ENCODE measurements around the gene C5. TPM values are rescaled to one million over a fixed set of nuclear protein-coding genes. Genes with fewer than 3 reads are reported as not detected.
A peak's percentile ranks its signal among the peaks of the same experiment; 100 is the strongest.

The C5 gene
- total and polyA plus RNA-seq, 5 donors from 2014 or later, result 0.31 to 1.5 (median 1.1) TPM; not detected in 1

- Mint-ChIP-seq H3K9me3 (no peaks in the 10 kb centered on the region), H3K27me3 (no peaks in the 10 kb centered on the region), H3K27ac (no peak overlapping the region), H3K36me3 (no peaks in the 10 kb centered on the region), H3K4me3 (no peak overlapping the region), H3K4me1 (peaks cover 0 to 7% (median 6%) of the 10 kb centered on the region in 4 donors)
- Histone ChIP-seq H3K36me3 (ENCODE audit: control insufficient read depth, insufficient read depth, low read length) (no peaks in the 10 kb centered on the region), H3K9me3 (ENCODE audit: control insufficient read depth in 2 of 2, low read length in 2 of 2) (no peaks in the 10 kb centered on the region), H3K4me1 (ENCODE audit: control insufficient read depth, insufficient read depth, low read length, poor library complexity, severe bottlenecking) (no peaks in the 10 kb centered on the region), H3K27me3 (ENCODE audit: control insufficient read depth, insufficient read depth, low read length) (no peaks in the 10 kb centered on the region), H3K27ac (ENCODE audit: insufficient read depth, low read length, poor library complexity, severe bottlenecking) (no peak overlapping the region), H3K4me3 (ENCODE audit: low read depth, low read length) (no peak overlapping the region)
- no peak for ATAC-seq (ENCODE audit: low read depth in 2 of 2)
- DNase-seq, result no peak
Observed at GRCh38 chr9:120948824-120949223, 101.3 kb downstream of the C5 start.

- Histone ChIP-seq H3K4me1 (ENCODE audit: control insufficient read depth, insufficient read depth, low read length, poor library complexity, severe bottlenecking) (no peaks in the 10 kb centered on the region), H3K4me3 (ENCODE audit: low read depth, low read length) (no peak overlapping the region), H3K27ac (ENCODE audit: insufficient read depth, low read length, poor library complexity, severe bottlenecking) (no peak overlapping the region), H3K36me3 (ENCODE audit: control insufficient read depth, insufficient read depth, low read length) (no peaks in the 10 kb centered on the region), H3K27me3 (ENCODE audit: control insufficient read depth, insufficient read depth, low read length) (no peaks in the 10 kb centered on the region), H3K9me3 (ENCODE audit: control insufficient read depth in 2 of 2, low read length in 2 of 2) (no peaks in the 10 kb centered on the region)
- Mint-ChIP-seq H3K27ac (no peak overlapping the region), H3K4me3 (no peak overlapping the region), H3K27me3 (no peaks in the 10 kb centered on the region), H3K4me1 (peaks cover 0 to 7% (median 6%) of the 10 kb centered on the region in 4 donors), H3K36me3 (no peaks in the 10 kb centered on the region), H3K9me3 (no peaks in the 10 kb centered on the region)
- DNase-seq (no peak), ATAC-seq (ENCODE audit: low read depth in 2 of 2) (no peak)
Observed at GRCh38 chr9:120947222-120947621, 102.9 kb downstream of the C5 start.

DNA sequence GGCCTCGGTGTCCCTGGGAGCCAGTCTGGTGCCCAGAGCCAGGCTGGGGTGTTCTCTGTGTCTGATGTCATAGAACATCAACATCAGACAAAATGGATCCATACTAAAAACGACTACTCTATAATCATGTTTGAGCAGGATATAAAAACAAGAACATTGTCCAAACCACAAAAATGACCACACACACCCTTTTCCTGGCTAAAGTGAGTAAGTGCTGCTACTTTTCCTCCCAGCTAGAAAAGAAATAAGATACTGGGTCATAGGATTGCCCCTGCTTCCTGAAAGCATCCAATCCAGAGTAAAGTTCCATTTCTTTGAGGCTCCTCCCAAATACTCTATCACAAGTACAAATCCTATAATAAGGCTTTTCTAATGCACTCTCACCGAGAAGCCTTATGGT, 103.8 kb downstream of the C5 start:
- Mint-ChIP-seq H3K9me3 (no peaks in the 10 kb centered on the region), H3K4me1 (peaks cover 0 to 6% (median 5%) of the 10 kb centered on the region in 4 donors), H3K4me3 (no peak overlapping the region), H3K36me3 (no peaks in the 10 kb centered on the region), H3K27ac (no peak overlapping the region), H3K27me3 (no peaks in the 10 kb centered on the region)
- Histone ChIP-seq H3K4me3 (ENCODE audit: low read depth, low read length) (no peak overlapping the region), H3K27ac (ENCODE audit: insufficient read depth, low read length, poor library complexity, severe bottlenecking) (no peak overlapping the region), H3K4me1 (ENCODE audit: control insufficient read depth, insufficient read depth, low read length, poor library complexity, severe bottlenecking) (no peaks in the 10 kb centered on the region), H3K9me3 (ENCODE audit: control insufficient read depth in 2 of 2, low read length in 2 of 2) (no peaks in the 10 kb centered on the region), H3K27me3 (ENCODE audit: control insufficient read depth, insufficient read depth, low read length) (no peaks in the 10 kb centered on the region), H3K36me3 (ENCODE audit: control insufficient read depth, insufficient read depth, low read length) (no peaks in the 10 kb centered on the region)
- DNase-seq (no peak), ATAC-seq (ENCODE audit: low read depth in 2 of 2) (no peak)

- ATAC-seq (ENCODE audit: low read depth in 2 of 2) (no peak), DNase-seq (no peak)
- peak overlapping the region in 1 of 3 donors; percentile 15 for H3K27ac Mint-ChIP-seq
- Histone ChIP-seq H3K4me3 (ENCODE audit: low read depth, low read length) (no peak overlapping the region), H3K27me3 (ENCODE audit: control insufficient read depth, insufficient read depth, low read length) (no peaks in the 10 kb centered on the region), H3K9me3 (ENCODE audit: control insufficient read depth in 2 of 2, low read length in 2 of 2) (no peaks in the 10 kb centered on the region), H3K4me1 (ENCODE audit: control insufficient read depth, insufficient read depth, low read length, poor library complexity, severe bottlenecking) (no peaks in the 10 kb centered on the region), H3K27ac (ENCODE audit: insufficient read depth, low read length, poor library complexity, severe bottlenecking) (no peak overlapping the region), H3K36me3 (ENCODE audit: control insufficient read depth, insufficient read depth, low read length) (no peaks in the 10 kb centered on the region)
- no peaks in the 10 kb centered on the region for H3K9me3 Mint-ChIP-seq
- H3K36me3 Mint-ChIP-seq, result no peaks in the 10 kb centered on the region
- H3K4me3 Mint-ChIP-seq, result no peak overlapping the region
- peaks cover 0 to 4% (median 0%) of the 10 kb centered on the region in 4 donors for H3K4me1 Mint-ChIP-seq
- no peaks in the 10 kb centered on the region for H3K27me3 Mint-ChIP-seq
Observed at GRCh38 chr9:120944948-120945347, 105.1 kb downstream of the C5 start.

GRCh38 chr9:120944434-120944843, 105.6 kb downstream of the C5 start:
- no peaks in the 10 kb centered on the region for H3K4me1 ChIP-seq (ENCODE audit: control insufficient read depth, insufficient read depth, low read length, poor library complexity, severe bottlenecking)
- peak; percentile 31 to 52 for ATAC-seq (ENCODE audit: low read depth in 2 of 2)
- H3K27ac Mint-ChIP-seq, result peak overlapping the region in 1 of 3 donors; percentile 17
- H3K27me3 ChIP-seq (ENCODE audit: control insufficient read depth, insufficient read depth, low read length), result no peaks in the 10 kb centered on the region
- H3K27me3 Mint-ChIP-seq, result no peaks in the 10 kb centered on the region
- no peak for DNase-seq
- no peak overlapping the region for H3K4me3 Mint-ChIP-seq
- no peak overlapping the region for H3K27ac ChIP-seq (ENCODE audit: insufficient read depth, low read length, poor library complexity, severe bottlenecking)
- peaks cover 0 to 4% (median 0%) of the 10 kb centered on the region in 4 donors for H3K4me1 Mint-ChIP-seq
- H3K36me3 Mint-ChIP-seq, result no peaks in the 10 kb centered on the region
- no peaks in the 10 kb centered on the region for H3K9me3 ChIP-seq (ENCODE audit: control insufficient read depth in 2 of 2, low read length in 2 of 2)
- H3K4me3 ChIP-seq (ENCODE audit: low read depth, low read length), result no peak overlapping the region
- H3K9me3 Mint-ChIP-seq, result no peaks in the 10 kb centered on the region
- no peaks in the 10 kb centered on the region for H3K36me3 ChIP-seq (ENCODE audit: control insufficient read depth, insufficient read depth, low read length)

DNA sequence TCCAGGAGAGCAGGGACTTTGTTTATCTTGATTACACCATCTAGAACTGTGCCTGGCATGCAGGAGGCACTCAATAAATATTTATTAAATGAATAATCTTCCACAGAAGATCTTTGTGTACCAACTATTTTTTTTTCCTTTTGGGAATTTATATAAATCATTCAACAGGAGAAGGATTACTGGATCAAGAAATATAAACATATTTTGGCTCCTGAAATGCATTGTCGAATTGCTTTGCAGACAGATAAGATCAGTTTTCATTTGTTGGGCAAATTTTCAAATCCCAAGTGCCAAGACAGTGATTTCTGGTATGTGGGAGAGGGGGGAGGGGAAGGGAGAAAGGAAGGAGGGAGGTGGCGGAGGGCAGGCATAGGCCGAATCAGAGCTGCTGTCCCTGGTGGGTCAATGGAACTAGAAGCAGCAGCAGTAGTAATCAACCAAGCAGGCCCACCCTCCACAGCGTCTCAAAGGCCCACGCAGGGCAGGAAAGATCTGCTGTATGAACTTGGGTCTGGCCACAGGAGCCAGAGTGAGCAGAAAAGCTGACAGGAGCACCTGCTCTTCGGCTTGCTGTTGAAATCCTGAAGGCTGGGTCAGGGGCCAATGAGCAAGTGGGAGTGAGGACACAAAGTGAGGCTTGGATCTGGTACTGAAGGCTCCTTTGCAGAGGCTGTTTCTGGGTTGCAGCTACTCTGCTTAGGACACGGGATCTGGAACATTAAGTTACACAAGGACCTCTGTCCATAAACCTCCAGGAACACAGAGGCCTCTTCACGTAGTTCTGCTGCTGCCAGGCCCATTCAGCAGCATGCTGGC, 107.7 kb downstream of the C5 start:
- Mint-ChIP-seq H3K27me3 (no peaks in the 10 kb centered on the region), H3K27ac (no peak overlapping the region), H3K4me1 (peaks cover 0 to 7% (median 1%) of the 10 kb centered on the region in 4 donors), H3K36me3 (no peaks in the 10 kb centered on the region), H3K4me3 (no peak overlapping the region), H3K9me3 (no peaks in the 10 kb centered on the region)
- no peaks in the 10 kb centered on the region for H3K27me3 ChIP-seq (ENCODE audit: control insufficient read depth, insufficient read depth, low read length)
- no peaks in the 10 kb centered on the region for H3K9me3 ChIP-seq (ENCODE audit: control insufficient read depth in 2 of 2, low read length in 2 of 2)
- ATAC-seq (ENCODE audit: low read depth in 2 of 2), result no peak
- no peak overlapping the region for H3K27ac ChIP-seq (ENCODE audit: insufficient read depth, low read length, poor library complexity, severe bottlenecking)
- H3K4me3 ChIP-seq (ENCODE audit: low read depth, low read length), result no peak overlapping the region
- no peak for DNase-seq
- no peaks in the 10 kb centered on the region for H3K36me3 ChIP-seq (ENCODE audit: control insufficient read depth, insufficient read depth, low read length)
- H3K4me1 ChIP-seq (ENCODE audit: control insufficient read depth, insufficient read depth, low read length, poor library complexity, severe bottlenecking), result no peaks in the 10 kb centered on the region

DNA sequence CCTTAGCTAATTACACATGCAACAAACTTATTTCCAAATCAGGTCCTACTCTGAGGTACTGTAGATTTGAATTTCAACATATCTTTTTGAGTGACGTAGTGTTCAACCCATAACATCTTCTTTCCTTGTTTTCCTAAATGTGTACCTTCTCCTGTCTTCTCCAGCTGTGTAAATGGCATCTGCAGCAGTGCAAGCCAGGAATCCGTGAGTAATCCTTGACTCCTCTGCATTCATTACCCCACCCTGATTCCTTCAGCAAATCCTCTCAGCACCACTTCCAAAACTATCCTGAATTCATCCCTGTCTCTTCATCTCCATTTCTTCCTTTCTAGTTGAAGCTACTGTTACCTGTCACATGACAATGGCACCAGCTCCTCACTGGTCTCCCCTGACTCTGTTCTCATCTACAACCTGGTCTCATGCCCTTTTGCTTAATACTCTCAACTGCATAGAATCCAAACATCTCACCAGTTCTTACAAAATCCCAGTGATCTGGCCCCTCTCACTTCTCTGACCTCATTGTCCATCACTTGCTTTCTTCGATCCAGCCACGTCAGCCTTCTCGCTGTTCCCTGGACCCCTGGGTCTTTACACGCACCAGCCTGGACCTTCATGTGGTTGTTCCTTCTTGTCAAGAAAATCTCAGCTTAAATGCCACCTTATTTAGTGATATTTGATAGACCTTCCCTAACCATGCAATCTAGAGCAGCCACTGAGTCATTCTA, 108.9 kb downstream of the C5 start:
- H3K9me3 Mint-ChIP-seq, result no peaks in the 10 kb centered on the region
- Histone ChIP-seq H3K27ac (ENCODE audit: insufficient read depth, low read length, poor library complexity, severe bottlenecking) (no peak overlapping the region), H3K9me3 (ENCODE audit: control insufficient read depth in 2 of 2, low read length in 2 of 2) (no peaks in the 10 kb centered on the region), H3K36me3 (ENCODE audit: control insufficient read depth, insufficient read depth, low read length) (no peaks in the 10 kb centered on the region), H3K27me3 (ENCODE audit: control insufficient read depth, insufficient read depth, low read length) (no peaks in the 10 kb centered on the region), H3K4me3 (ENCODE audit: low read depth, low read length) (no peak overlapping the region), H3K4me1 (ENCODE audit: control insufficient read depth, insufficient read depth, low read length, poor library complexity, severe bottlenecking) (peaks cover 10% of the 10 kb centered on the region)
- no peak for DNase-seq
- peak overlapping the region in 1 of 3 donors; percentile 34 for H3K27ac Mint-ChIP-seq
- ATAC-seq (ENCODE audit: low read depth in 2 of 2), result no peak
- peaks cover 0 to 13% (median 11%) of the 10 kb centered on the region in 4 donors for H3K4me1 Mint-ChIP-seq
- H3K27me3 Mint-ChIP-seq, result no peaks in the 10 kb centered on the region
- no peaks in the 10 kb centered on the region for H3K36me3 Mint-ChIP-seq
- no peak overlapping the region for H3K4me3 Mint-ChIP-seq
